Astrocyte of the cerebellum (primary cell): ENCODE measurements around the gene NLRC5.

Experiments
- DNase-seq: peaks from one replicate; pipeline ENCODE4 v3.0.0-alpha.2; 2011; ENCODE audit warnings: low read depth
- H3K4me3 ChIP-seq: 2 replicates; pipeline ENCODE4 v1.5.1; 2011; ENCODE audit warnings: mild to moderate bottlenecking, low read depth, low read length, moderate library complexity
- in situ Hi-C: cut with HindIII; loops from 2 replicates; pipeline ENCODE4 v1.10.0; 2017; ENCODE audit warnings: low sequenced_read_pairs
- TF ChIP-seq, protein P1 (sequence below): IDR thresholded peaks from 2 replicates; pipeline ENCODE4 v1.5.1; 2012; ENCODE audit warnings: low read length, low read depth, moderate library complexity, mild to moderate bottlenecking; ENCODE audit errors: missing control alignments

The NLRC5 gene

DNA sequence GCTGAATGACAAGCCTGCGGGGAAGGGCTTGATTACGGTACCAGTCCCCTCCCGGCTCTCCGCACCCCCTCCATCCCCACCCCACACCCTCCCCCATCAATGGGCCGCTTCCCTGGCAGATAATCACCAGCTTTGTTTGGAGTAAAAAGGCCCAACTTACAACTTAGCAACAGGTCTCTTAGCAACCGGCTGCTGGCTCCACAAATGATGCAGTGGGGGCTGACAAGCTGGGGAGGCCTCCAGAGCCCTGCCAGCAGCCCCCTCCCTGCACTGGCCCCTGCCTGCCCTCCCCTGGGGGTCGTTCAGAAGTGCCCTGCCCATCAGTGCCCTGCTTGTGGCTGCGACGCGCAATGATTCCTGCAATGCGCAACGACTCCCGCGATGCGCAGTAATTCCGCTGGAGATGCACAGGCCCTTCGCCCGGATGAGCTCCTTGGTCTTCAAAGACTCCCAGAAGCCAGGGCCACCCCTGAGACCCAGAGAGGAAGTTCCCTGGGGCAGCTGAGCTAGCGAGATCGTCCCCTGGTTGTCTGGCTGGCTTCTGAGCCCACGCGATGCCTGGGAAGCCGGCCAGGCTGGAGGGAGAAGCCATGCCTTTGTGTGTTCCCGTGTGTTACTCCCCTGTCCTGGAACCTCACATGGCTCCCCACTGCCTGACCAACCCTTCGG, 126.3 kb downstream of the NLRC5 start:
- TF ChIP-seq, protein P1, sequence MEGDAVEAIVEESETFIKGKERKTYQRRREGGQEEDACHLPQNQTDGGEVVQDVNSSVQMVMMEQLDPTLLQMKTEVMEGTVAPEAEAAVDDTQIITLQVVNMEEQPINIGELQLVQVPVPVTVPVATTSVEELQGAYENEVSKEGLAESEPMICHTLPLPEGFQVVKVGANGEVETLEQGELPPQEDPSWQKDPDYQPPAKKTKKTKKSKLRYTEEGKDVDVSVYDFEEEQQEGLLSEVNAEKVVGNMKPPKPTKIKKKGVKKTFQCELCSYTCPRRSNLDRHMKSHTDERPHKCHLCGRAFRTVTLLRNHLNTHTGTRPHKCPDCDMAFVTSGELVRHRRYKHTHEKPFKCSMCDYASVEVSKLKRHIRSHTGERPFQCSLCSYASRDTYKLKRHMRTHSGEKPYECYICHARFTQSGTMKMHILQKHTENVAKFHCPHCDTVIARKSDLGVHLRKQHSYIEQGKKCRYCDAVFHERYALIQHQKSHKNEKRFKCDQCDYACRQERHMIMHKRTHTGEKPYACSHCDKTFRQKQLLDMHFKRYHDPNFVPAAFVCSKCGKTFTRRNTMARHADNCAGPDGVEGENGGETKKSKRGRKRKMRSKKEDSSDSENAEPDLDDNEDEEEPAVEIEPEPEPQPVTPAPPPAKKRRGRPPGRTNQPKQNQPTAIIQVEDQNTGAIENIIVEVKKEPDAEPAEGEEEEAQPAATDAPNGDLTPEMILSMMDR, result no peak
- H3K4me3 ChIP-seq, result no peak overlapping the region
- in situ Hi-C loops, result no loop called here
- peak; percentile 60 for DNase-seq

DNA sequence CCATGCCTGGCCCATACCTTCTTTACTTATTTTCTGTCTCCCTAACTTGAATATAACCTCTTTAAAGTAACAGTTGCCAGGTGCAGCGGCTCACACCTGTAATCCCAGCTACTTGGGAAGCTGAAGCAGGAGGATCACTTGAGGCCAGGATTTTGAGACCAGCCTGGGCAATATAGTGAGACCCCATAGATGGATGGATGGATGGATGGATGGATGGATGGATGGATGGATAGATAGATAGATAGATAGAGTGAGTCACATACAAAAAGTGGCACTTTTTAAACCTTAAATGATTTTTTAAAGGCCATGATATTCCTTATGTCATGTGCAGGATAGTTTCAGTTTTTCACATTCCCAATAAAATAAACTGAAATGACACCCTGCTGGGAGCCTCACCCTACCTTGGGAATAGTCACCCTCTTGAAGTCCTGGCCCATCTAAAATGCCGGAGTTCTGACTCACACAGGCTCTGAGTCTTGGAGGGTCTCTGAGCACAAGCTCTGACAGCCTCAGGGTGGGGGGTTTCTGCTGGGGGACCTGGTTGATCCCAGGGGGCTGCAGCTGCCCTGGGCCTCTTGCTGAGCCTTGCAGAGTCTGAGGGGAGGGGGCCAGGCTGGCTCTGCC, 129.2 kb downstream of the NLRC5 start:
- in situ Hi-C loops, result no loop called here

DNA sequence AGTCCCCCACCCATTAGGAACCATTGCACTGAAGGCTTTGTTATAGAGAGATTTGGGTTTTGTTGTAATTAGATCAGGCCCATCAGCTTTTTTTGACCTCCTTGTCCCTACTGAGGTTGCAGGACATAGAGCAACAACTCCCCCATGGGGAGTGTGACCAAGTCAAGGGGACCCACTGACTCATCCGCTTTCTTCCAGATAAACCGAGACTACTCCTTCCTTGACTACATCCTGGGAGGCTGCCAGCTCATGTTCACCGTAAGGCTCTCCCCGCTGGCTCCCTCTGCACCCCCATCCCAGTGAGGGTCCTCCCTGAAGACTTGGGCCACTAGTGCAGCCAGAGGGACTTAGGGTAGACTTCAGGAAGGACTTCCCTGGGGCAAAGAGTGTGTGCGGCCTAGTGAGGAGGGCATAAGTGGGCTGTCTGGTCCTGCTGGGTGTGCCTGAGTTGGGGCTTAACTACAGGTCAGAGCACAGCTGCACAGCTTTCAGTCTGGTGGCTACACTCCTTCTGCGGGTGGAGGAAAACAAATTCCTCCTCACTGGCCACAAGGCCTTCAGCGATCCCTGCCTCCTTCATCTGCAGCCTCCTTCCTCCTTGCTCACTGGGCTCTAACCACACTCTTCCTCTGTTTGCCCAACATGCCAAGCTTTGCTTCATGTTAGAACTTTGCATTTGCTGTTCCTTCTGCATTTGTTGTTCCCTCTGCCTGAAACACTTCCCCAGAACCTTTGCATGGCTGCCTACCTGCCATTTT, 134.0 kb downstream of the NLRC5 start:
- TF ChIP-seq, protein P1, result no peak
- no peak overlapping the region for H3K4me3 ChIP-seq
- in situ Hi-C loops, result no loop called here
- no peak for DNase-seq

More for the DNA sequence above, 129.2 kb downstream of the NLRC5 start:
- H3K4me3 ChIP-seq, result no peak overlapping the region
- DNase-seq, result no peak
- TF ChIP-seq, protein P1, result no peak

DNA sequence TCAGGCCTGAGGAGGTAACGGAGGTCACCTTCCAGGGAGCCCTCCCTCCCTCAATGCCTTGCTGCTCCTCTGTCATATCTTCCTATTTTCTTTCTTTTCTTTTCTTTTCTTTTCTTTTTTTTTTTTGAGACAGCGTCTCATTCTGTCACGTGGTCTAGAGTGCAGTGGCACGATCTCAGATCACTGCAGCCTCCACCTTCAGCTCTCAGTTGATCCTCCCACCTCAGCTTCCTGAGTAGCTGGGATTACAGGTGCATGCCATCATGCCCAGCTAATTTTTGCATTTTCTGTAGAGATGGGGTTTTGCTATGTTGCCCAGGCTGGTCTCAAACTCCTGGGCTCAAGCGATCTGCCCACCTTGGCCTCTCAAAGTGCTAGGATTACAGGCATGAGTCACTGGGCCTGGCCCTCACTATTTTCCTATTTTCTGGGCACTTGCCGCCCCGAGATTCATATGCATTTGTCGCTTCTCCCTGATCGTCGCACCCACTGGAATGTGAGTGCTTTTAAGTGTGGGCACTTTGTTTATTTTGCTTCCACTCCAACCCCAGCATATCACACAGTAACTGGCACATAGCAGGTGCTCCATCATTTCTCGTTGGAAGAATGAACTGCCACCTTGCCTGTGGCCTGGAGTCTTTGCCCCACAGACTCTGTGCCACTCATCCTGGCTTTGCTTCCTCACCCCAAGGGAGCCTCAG, 134.8 kb downstream of the NLRC5 start:
- no peak overlapping the region for H3K4me3 ChIP-seq
- no peak for DNase-seq
- in situ Hi-C loops, result no loop called here
- TF ChIP-seq, protein P1, result no peak

DNA sequence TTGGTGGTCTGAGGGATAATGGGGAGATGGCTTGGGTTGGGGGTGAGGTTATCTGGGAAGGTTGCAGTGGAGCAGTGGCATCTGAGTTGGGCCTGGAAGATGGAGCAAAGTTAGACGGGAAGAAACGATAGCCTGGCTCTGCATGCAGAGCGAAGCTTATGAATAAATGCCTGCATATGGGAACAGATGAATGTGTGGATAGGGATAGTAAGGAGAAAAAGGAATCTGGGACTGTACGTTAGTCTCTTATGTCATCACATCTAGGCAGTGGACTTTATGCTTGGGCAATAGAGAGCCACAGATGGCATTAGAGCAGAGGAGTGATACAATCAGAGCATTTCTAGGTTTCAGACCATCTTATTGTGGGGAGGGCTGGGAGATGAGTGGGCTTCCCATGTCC, 136.0 kb downstream of the NLRC5 start:
- no peak for DNase-seq
- in situ Hi-C loops, result no loop called here
- TF ChIP-seq, protein P1, result no peak
- H3K4me3 ChIP-seq, result no peak overlapping the region

DNA sequence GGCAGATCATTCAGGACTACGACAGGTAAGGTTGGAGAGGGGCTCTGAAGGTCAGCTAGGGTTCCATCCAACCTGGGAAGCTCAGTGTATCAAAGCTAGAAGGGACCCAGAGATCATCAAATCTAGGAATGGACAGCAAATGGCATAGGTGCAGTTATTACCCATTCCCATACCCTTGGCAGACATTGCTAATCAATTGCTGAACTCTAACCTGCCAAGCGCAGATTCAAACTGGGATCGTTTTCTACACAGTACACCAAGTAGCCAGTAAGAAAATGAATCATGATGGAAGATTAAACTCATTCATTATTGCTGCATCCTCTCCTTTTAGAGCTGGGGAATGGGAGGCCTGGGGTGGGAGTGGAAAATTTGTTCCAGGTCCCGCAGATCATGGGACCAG, 136.6 kb downstream of the NLRC5 start:
- TF ChIP-seq, protein P1, result no peak
- no peak for DNase-seq
- no peak overlapping the region for H3K4me3 ChIP-seq
- in situ Hi-C loops, result no loop called here
